Measurements from ENCODE around the gene CYB5D1. TPM values are rescaled to one million over a fixed set of nuclear protein-coding genes. Genes with fewer than 3 reads are reported as not detected.

Gene CYB5D1
- total RNA-seq, 4 donors from 2014 or later, result 14.9 to 29.5 (median 23.5) TPM

GRCh38 chr17:7848739-7849129, 9.1 kb upstream of the CYB5D1 start:
- no peak overlapping the region for H3K4me3 ChIP-seq (replicated peaks in 1 of 3)
- H3K27ac ChIP-seq, result no peak overlapping the region
- no peaks in the 10 kb centered on the region for H3K27me3 ChIP-seq
- TF ChIP-seq CTCF (IDR thresholded peaks at IDR 0.05) (no peak), POLR2A (IDR thresholded peaks at IDR 0.05) (no peak)
- 90 to 93% methylated on average over 10 to 13 of the region's 21 CpGs for WGBS, 2 donors
- peaks cover 61 to 66% of the 10 kb centered on the region in 2 donors for H3K36me3 ChIP-seq
- DNase-seq, result no peak
- H3K9me3 ChIP-seq, result no peaks in the 10 kb centered on the region
- H3K4me1 ChIP-seq, result peaks cover 10 to 20% of the 10 kb centered on the region in 2 donors
- intact Hi-C loops (cut with DNase I), result loop anchor here (10.0 kb wide), 1 partner anchor 296 kb away; no protein-coding TSS in a partner anchor

DNA sequence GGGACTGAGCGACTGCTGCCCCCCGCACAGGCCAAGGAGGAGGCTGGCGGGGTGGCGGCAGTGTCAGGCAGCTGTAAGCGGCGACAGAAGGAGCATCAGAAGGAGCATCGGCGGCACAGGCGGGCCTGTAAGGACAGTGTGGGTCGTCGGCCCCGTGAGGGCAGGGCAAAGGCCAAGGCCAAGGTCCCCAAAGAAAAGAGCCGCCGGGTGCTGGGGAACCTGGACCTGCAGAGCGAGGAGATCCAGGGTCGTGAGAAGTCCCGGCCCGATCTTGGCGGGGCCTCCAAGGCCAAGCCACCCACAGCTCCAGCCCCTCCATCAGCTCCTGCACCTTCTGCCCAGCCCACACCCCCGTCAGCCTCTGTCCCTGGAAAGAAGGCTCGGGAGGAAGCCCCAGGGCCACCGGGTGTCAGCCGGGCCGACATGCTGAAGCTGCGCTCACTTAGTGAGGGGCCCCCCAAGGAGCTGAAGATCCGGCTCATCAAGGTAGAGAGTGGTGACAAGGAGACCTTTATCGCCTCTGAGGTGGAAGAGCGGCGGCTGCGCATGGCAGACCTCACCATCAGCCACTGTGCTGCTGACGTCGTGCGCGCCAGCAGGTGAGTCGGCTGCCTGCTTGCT, 8.6 kb upstream of the CYB5D1 start:
- H3K27ac ChIP-seq, result no peak overlapping the region
- TF ChIP-seq POLR2A (IDR thresholded peaks at IDR 0.05) (no peak), CTCF (IDR thresholded peaks at IDR 0.05) (no peak)
- 88 to 91% methylated on average over 29 to 34 of the region's 35 CpGs for WGBS, 2 donors
- H3K4me3 ChIP-seq (replicated peaks in 1 of 3), result no peak overlapping the region
- H3K4me1 ChIP-seq, result peaks cover 10 to 20% of the 10 kb centered on the region in 2 donors
- H3K36me3 ChIP-seq, result peaks cover 61 to 68% of the 10 kb centered on the region in 2 donors
- no peaks in the 10 kb centered on the region for H3K27me3 ChIP-seq
- no peaks in the 10 kb centered on the region for H3K9me3 ChIP-seq
- DNase-seq, result no peak
- intact Hi-C loops (cut with DNase I), result loop anchor here (10.0 kb wide), 1 partner anchor 296 kb away; no protein-coding TSS in a partner anchor

- DNase-seq, result no peak
- Histone ChIP-seq H3K27me3 (no peaks in the 10 kb centered on the region), H3K27ac (no peak overlapping the region), H3K36me3 (peaks cover 61 to 68% of the 10 kb centered on the region in 2 donors), H3K9me3 (no peaks in the 10 kb centered on the region), H3K4me1 (peaks cover 9 to 19% of the 10 kb centered on the region in 2 donors), H3K4me3 (replicated peaks in 1 of 3) (no peak overlapping the region)
- intact Hi-C loops (cut with DNase I), result loop anchor here (10.0 kb wide), 1 partner anchor 295 kb away; no protein-coding TSS in a partner anchor
- TF ChIP-seq CTCF (IDR thresholded peaks at IDR 0.05) (no peak), POLR2A (IDR thresholded peaks at IDR 0.05) (no peak)
- 88 to 90% methylated on average over 10 to 12 of the region's 12 CpGs for WGBS, 2 donors
Observed at GRCh38 chr17:7849751-7850504, 7.9 kb upstream of the CYB5D1 start.

DNA sequence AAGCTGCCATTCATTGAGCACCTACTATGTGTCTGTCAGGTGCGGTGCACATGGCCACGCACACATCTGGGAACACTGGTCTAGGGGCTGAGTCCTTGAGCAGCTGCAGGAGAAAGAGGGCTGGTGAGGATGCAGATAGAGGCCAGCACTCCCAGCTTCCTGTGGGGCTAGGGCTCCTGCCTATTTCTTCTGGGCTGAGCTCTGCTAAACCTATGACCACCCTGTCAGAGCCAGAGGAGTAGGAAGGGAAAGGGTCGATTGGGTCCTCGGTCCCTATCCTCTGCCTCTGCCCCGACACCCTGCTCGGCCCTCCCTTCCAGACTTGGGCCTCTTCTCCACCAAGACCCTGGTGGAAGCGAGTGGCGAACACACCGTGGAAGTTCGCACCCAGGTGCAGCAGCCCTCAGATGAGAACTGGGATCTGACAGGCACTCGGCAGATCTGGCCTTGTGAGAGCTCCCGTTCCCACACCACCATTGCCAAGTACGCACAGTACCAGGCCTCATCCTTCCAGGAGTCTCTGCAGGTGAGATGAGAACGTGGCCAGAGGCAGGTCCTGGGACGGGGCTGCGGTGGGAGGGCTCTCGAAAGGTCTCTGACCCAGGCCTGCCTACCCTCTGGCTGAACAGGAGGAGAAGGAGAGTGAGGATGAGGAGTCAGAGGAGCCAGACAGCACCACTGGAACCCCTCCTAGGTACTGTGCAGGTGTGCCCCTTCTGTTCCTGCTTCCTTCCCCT, 6.9 kb upstream of the CYB5D1 start:
- TF ChIP-seq CTCF (IDR thresholded peaks at IDR 0.05) (no peak), POLR2A (IDR thresholded peaks at IDR 0.05) (no peak)
- DNase-seq, result no peak
- 89% methylated on average over 17 of the region's 17 CpGs for WGBS, 2 donors
- no peaks in the 10 kb centered on the region for H3K27me3 ChIP-seq
- H3K4me1 ChIP-seq, result peaks cover 1 to 19% of the 10 kb centered on the region in 2 donors
- no peak overlapping the region for H3K27ac ChIP-seq
- intact Hi-C loops (cut with DNase I), result no loop called here
- peaks cover 54 to 64% of the 10 kb centered on the region in 2 donors for H3K36me3 ChIP-seq
- no peak overlapping the region for H3K4me3 ChIP-seq (replicated peaks in 1 of 3)
- H3K9me3 ChIP-seq, result no peaks in the 10 kb centered on the region

Measured in thyroid gland (tissue), 4 donors.